Measurements from ENCODE around the gene CCSER1.

DNA sequence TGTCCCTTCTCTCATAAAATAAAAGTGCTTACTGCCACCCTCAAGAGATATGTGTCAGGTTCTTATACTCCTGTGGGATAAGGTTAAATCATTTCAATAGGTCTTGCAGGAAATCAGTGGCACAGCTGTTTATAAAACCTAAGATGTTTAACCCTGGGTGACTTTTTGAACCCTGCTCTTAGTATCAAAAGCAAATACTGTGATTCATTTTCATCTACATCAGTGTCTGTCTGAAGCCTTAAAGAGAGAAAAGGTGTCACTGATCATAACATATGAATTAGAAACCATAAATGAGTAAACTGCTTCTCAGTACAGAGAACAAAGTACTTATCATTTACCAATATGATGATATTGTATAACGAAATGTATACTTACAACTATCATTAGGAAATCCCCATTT lies 59.0 kb downstream of the CCSER1 start:
- TF ChIP-seq EZH2 (IDR thresholded peaks at IDR 0.05; ENCODE audit: borderline replicate concordance) = no peak
- no peak for TF ChIP-seq CTCF (IDR thresholded peaks at IDR 0.05; ENCODE audit: poor library complexity)

Data from hepatocyte (in vitro differentiated cells).